HG03108 (cell line): ENCODE results near the gene CRTC1.
A peak's percentile ranks its signal among the peaks of the same experiment; 100 is the strongest.
"Not testable (repeated sequence)": the region's sequence is repeated elsewhere in the genome, so short reads cannot be mapped to it uniquely, and the experiment has no call there.

ENCODE experiments used
- ATAC-seq: cut with Tn5 transposase; IDR thresholded peaks from one replicate; pipeline ENCODE4 v1.9.1; 2021; ENCODE audit warnings: moderate library complexity; ENCODE audit not compliant: unreplicated experiment

Gene CRTC1

GRCh38 chr19:18668744-18669523, 14.5 kb upstream of the CRTC1 start:
- ATAC-seq = no peak

- ATAC-seq = no peak
Measured at GRCh38 chr19:18669524-18669817, 14.0 kb upstream of the CRTC1 start.

GRCh38 chr19:18669883-18670282, 13.6 kb upstream of the CRTC1 start:
- ATAC-seq = no peak

- no peak for ATAC-seq
Measured at GRCh38 chr19:18670312-18670711, 13.2 kb upstream of the CRTC1 start.

- no peak for ATAC-seq
Measured at GRCh38 chr19:18671303-18672043, 12.0 kb upstream of the CRTC1 start.

GRCh38 chr19:18672044-18672451, 11.4 kb upstream of the CRTC1 start:
- no peak for ATAC-seq

- ATAC-seq = no peak
Measured at GRCh38 chr19:18672606-18673337, 10.7 kb upstream of the CRTC1 start.

GRCh38 chr19:18674616-18675015, 8.9 kb upstream of the CRTC1 start:
- no peak for ATAC-seq

- no peak for ATAC-seq
Measured at GRCh38 chr19:18675779-18676178, 7.7 kb upstream of the CRTC1 start.

GRCh38 chr19:18676692-18677091, 6.8 kb upstream of the CRTC1 start:
- ATAC-seq = no peak

GRCh38 chr19:18677156-18677555, 6.3 kb upstream of the CRTC1 start:
- no peak for ATAC-seq

- ATAC-seq = not testable (repeated sequence)
Measured at GRCh38 chr19:18680148-18680547, 3.3 kb upstream of the CRTC1 start.

- no peak for ATAC-seq
Measured at GRCh38 chr19:18682807-18683108, 722 bp upstream of the CRTC1 start.

- peak; percentile 18 for ATAC-seq
Measured at GRCh38 chr19:18683958-18684641, 620 bp downstream of the CRTC1 start.

- ATAC-seq = no peak
Measured at GRCh38 chr19:18684642-18684993, 1.1 kb downstream of the CRTC1 start.

GRCh38 chr19:18685597-18686190, 2.2 kb downstream of the CRTC1 start:
- no peak for ATAC-seq

- ATAC-seq = no peak
Measured at GRCh38 chr19:18687740-18688465, 4.4 kb downstream of the CRTC1 start.

GRCh38 chr19:18696023-18696422, 12.5 kb downstream of the CRTC1 start:
- no peak for ATAC-seq

- no peak for ATAC-seq
Measured at GRCh38 chr19:18697680-18698079, 14.2 kb downstream of the CRTC1 start.

- no peak for ATAC-seq
Measured at GRCh38 chr19:18698321-18699167, 15.1 kb downstream of the CRTC1 start.
